Activated naive CD4-positive, alpha-beta T cell treated with anti-CD3 and anti-CD28 coated beads, Interleukin-2, amount 50 U/mL, for 16 hours (primary cell): Measurements from ENCODE around the gene PATJ.
A peak's percentile ranks its signal among the peaks of the same experiment; 100 is the strongest.

Experiments used
- DNase-seq: peaks from one replicate; pipeline ENCODE4 v3.0.0-alpha.2; 2020

PATJ gene

DNA sequence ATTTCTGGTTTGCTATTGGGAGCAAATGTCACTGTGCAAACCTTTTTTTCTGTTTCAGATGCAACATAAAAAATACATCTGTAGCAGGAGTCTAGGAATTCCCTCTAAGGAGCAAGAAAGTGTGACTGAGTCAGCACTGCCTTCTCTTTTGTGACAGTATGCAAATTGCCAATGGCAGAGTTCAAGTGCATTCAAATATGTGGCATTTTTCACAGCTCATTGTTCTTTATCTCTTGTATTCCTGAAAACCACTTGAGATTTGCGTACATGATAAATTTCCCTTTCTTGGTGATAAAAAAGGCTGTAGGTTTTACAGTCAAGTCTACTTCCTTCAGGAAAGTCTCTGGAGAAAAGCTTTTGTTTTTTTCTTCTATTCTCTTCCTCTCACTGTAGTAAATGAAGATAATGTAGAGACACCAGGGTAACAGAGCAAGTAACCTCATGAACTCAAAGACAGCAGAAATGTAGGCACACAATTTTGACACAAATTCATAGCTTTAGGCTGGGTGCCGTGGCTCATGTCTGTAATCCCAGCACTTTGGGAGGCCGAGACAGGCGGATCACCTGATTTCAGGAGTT is 322.6 kb downstream of the PATJ start:
- no peak for DNase-seq

DNA sequence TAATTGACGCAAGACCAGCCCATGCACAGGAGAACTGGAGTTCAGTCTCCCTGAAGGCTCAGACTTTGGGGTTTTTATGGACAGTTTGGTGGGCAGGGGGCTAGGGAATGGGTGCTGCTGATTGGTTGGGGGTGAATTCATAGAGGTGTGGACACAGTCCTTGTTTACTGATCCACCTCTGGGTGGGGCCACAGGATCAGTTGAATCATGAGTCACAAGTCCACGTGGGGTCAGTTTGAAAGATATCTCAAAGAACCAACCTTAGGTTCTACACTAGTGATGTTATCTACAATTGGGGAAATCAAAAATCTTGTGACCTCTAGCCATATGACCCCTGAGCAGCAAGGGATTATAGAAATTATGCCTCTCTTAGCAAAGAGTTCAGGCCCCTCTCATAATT is 324.4 kb downstream of the PATJ start:
- no peak for DNase-seq

DNA sequence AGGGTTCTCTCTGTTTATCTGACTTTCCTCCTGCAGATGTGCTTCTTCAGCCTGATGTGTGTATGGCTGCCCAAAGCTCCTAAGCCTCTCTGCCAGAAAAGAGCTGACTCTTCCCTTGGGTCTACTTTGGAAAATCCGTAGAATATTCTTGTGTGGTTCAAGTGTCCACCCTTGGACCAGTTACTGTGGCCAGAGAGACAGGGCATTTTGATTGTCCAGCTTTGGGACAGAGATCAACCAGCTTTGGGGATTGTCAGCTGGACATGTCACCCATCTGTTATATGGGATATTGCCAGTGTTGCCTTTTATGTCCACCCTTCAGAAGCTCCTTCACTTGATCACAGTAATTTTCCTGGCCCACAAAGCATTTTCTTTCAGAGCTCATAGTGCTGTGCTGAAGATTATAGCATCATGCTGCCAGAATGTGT is 326.1 kb downstream of the PATJ start:
- no peak for DNase-seq

DNA sequence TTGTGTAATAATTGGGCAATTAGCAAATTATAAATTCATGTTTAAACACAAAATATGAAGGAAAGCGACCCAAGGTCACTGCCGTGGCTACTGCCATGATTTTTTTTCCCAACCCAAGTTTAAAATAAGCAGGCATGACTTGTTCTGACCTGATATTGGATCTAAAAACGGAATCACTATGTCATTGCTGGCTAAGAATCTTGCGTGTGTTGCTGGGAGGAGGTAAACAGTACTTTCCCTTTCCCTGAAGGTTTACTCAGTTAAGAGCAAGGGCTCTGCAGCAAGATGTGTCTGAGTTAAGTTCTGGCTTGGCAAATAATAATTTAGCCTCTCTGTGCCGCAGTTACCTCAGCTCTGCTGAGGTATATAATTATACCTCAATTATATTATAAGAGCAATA is 326.7 kb downstream of the PATJ start:
- no peak for DNase-seq

DNA sequence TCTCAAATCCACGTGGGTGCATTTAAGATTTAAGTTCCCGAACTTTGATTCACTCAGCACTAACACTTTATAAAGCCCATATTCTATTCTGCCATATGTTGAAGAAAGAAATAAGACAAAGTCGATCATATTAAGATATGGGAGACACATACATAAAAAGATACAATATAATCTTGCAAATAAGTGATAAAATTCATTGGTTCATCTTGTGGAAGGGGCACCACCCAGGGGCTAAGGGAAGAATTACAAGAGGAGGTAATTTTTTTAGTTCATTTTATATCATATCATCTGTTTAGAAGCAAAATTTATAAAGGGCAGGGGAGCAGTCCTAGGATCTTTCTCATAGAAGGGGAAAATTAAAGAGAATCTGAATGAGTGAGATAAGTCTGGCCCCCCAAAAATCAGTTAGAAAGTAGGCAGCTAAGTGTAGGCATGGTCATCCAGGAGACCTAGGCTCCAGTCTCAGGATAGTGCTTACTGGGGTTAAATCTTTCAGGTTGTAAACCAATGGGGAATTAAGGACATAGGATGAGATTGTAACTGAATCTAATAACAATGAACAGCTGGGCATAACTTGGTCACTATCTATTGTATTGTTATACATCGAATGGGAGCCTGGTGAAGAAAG is 328.2 kb downstream of the PATJ start:
- DNase-seq, result no peak

DNA sequence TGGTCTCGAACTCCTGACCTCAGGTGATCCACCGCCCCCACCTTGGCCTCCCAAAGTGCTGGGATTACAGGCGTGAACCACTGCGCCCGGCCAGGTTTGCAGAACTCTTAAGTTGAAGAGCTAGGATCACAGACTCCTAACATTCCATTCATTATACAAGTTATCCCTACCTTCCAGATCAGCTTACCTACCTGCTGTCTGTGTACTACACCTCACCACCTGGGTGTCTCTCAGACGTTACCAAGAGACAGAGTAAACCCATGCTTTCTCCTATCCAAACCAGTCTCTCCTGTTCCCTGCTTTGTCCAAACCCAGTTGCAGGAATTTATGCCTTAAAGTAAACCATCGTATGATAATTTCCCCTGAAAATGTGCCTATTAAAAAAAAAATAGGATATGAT is 329.4 kb downstream of the PATJ start:
- no peak for DNase-seq

DNA sequence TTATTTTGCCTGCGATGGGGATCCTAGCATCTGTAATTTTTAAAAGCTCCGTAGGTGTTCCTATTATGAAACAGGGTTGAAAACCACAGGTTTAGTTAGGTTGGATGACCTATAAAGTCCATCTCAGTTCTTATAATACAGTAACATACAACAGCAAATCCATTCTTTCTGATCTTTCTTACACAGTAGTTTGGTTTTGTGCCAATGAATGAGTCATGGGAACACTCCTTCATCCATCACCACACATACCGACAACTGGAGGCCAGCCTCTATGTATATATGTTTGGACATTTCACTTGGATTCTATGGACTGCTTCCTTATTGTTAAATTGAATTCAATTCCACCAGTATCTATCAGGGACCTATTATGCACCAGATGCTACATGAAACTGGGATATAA is 334.0 kb downstream of the PATJ start:
- DNase-seq, result no peak

DNA sequence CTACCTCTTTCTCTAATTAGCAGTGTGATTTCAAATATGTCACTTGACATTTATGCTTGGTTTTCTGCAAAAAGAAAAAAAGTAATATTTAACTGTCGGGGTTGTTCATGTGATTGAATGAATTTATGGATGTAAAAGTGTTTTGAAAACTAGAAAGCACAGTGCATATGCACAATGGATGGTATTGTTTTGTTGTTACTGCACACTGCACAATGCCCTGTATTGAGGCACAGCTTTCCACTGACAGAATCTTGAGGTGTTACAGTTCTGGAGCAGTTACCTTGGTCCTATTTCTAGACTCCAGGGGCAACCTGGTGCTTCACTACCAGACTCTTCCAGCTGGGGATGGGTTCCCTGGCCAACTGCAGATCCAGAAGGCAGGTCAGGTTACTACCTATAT is 335.5 kb downstream of the PATJ start:
- no peak for DNase-seq

DNA sequence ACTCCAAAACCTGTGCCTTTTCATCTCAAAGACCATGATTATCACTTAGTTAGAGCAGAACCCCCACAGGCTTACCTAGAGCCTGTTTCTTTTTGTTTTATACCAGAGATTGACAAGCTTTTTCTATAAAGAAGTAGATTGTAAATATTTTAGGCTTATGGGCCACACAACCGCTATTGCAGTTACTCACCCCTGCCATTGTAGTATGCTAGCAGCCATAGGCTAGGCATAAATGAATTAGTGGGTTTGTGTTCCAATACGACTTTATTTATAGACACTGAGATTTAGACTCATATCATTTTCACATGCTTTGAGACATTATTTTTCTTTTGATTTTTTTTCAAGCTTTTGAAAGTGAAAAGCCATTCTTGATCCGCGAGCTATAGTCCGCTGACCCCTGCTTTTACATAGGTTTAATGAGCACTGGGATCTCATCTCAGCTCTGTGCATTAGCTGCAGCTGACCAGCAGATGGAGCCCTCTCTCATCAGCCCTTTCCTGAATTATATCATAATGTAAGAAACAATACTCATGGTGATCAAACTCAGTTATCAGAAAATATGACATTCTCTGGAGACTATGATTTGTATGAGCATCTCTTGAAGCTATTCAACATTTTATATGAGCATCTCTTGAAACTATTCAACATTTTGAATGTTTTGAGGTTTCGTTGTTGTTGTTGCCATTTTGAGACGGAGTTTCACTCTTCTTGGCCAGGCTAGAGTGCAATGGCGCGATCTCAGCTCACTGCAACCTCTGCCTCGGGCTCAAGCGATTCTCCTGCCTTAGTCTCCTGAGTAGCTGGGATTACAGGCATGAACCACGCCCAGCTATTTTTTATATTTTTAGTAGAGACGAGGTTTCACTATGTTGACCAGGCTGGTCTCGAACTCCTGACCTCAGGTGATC is 340.4 kb downstream of the PATJ start:
- DNase-seq, result peak; percentile 37

- no peak for DNase-seq
Measured at GRCh38 chr1:62084310-62084890, 342.1 kb downstream of the PATJ start.

- DNase-seq, result no peak
Measured at GRCh38 chr1:62088439-62088838, 346.2 kb downstream of the PATJ start.

DNA sequence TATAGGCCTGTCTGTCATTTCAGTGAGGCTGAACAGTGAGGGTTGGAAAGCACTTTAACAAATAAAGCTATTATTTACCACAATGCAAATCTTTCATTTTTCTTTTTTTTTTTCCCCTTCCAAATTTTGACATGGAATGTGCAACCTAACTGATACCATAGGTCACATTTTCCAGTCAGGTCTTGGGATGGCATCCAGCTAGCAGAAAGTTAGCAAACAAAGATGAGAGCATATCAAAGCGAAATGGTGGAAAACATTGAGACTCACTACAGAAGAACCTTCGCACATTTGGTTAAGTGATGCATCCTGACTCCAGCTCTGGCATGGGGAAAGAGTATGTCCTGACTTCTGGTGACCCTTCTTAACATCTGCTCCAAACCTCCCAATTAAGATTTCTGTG is 347.3 kb downstream of the PATJ start:
- no peak for DNase-seq

DNA sequence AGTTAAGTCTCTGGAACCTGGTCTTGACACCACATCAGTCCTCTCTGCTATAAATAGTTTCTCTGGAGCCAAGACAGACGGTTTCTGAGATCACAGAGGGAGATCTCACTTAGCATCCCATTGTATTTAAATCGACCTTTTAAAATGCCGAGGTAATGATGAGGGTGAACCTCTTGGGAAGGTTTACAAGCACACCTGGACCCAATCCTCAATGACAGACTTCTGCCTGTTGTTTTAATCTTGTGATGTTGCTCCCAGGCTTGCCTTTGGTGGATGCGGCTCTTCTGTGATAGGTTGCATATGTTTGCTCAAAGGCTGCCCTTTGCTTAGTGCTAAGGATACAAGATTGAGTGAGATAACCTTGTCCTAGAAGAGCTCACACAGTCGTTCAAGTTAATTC is 347.7 kb downstream of the PATJ start:
- DNase-seq, result no peak

- no peak for DNase-seq
Measured at GRCh38 chr1:62092110-62092509, 349.8 kb downstream of the PATJ start.

DNA sequence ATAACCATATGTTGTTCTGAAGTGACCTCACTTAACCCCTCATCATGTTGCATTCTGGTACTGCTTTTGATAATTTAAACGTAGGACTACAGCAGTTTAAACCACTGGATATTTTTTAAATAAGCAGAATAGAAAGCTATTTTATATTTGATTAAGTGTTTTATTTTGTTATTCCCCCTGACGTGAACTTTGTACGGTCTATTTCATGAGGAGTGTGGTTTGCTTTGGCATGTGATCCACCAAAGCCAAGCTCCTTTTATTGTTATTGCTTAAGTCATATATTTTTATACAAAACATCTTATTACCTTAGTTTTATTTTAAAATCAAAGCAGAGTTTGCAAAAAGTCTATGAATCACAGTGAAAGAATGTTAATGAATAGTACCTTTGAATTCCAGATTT is 351.0 kb downstream of the PATJ start:
- DNase-seq, result no peak

DNA sequence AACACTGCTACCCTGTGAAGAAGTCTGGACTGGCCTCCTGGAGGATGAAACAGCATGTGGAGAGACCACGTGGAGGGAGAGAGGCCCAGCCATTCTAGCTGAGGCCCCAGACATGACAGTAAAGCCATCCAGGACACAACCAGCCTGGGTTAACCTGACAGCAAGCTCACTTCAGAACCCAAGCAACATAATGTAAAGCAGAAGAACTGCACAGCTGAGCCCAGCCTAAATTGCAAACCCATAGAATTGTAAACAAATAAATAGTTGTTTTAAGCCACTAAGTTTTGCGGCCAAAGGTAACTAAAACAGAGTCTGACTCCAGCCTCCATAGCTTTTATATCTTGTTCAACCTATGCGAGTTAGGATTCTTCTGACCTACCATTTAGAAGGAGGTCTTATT is 355.2 kb downstream of the PATJ start:
- no peak for DNase-seq

DNA sequence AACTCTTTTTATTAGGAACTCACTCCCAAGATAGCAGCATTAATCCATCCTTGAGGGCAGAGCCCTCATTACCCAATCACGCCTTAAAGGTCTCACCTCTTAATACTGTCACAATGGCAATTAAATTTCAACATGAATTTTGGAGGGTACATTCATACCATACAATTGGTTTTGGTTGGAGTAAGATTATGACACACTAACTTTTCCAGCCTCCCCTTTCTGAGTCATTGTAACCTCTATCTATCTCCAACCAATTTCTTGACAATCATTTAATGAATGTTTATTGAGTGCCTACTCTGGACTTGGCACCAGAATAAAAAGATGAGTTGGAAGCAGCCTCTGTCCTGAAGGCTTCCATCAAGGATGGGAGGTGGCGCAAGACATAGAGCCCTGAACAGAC is 358.2 kb downstream of the PATJ start:
- DNase-seq, result no peak

- DNase-seq, result no peak
Measured at GRCh38 chr1:62103846-62104245, 361.6 kb downstream of the PATJ start.

- no peak for DNase-seq
Measured at GRCh38 chr1:62107923-62108322, 365.6 kb downstream of the PATJ start.

DNA sequence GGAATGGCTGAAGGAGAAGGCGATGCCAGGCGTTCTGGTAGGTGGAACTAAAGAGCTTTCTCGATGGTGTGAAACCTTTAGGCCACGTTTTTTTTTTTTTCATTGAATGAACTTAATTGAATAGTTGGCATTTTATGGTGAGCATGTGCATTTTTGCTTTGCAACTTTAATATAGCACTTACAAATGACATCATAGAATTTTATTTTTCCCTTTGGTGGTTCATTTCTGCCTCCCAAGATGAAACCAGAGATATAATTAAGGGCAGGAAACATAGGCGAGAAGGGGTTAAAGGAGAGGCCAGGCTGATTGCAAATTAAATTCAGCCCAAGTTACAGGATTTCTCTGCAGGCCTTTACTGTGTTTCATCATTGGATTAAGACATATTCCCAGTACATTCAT is 366.8 kb downstream of the PATJ start:
- no peak for DNase-seq

DNA sequence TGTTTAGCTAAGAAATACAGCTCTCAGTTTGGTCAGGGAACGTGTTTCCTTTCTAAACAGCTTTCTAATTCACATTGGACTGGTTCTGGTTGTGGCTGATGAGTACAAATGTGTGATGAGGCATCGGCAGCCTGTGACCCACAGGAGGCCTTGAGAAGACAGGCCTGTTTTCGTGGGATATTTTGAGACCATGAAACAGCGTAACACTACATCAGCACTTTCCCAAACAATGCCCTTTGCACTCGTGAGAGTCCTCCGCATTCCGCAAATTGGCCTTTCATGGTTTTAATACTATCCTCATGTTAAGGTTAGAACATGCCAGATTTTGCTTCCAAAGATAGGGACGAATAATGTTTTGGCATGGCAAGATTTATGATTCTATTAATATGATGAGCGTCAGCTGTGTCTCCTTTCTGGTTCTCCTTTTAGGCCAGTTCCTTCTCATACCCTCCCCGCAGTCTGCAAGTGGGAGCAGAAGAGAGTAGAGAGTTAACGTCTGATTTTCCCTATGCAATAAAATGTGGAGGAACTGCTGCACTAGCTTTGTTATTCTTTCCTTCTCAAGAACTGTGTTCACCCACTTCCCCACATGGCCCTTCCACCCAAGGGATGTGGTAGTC is 368.0 kb downstream of the PATJ start:
- DNase-seq, result no peak

DNA sequence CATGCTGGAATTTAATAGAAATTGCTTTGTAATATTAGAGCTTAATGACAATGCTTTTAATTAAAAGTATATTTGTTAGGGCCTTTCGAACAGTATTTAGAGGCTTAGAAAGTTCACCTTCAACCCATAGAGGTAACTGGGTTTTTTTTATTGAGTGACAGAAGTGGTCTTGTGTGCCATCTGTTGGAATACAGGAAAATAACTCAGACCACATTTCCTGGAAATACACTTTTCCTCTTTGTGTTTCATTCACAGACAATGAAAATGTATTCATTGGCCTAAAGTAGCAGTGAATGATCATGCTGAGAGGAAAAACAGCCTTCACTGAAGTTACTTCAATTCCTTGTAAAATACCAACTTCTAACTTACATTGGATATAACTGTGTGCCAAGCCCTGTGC is 368.8 kb downstream of the PATJ start:
- no peak for DNase-seq

- DNase-seq, result no peak
Measured at GRCh38 chr1:62113507-62113906, 371.2 kb downstream of the PATJ start.
